HG02623 (cell line): ENCODE data around the gene OSMR.

ENCODE experiments used
- ATAC-seq: cut with Tn5 transposase; IDR thresholded peaks from one replicate; pipeline ENCODE4 v1.9.1; 2021; ENCODE audit warnings: moderate library complexity; ENCODE audit not compliant: unreplicated experiment

OSMR gene

DNA sequence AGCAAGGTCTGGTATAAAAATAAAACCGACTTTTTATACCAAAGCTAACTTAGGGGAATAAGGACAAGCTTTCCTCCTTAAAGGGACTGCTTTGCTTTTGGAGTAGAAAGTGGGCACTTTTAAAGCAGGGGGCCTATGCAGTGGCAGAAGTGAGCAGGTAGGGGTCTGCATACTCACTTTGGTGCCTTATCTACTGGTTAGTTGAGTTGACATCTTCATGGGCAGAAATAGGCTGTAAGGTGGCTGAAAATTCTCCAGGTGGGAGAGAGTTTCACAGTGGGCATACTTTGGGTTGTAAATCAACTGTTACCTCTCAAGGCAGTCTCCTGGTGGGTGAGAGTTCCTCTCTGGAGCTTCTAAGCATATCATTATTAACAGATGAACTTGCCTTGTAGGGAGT lies 24.8 kb downstream of the OSMR start:
- ATAC-seq, result no peak

GRCh38 chr5:38871058-38871605 lies 25.3 kb downstream of the OSMR start:
- no peak for ATAC-seq

- no peak for ATAC-seq
Measured at GRCh38 chr5:38871790-38872551, 26.2 kb downstream of the OSMR start.

- no peak for ATAC-seq
Measured at GRCh38 chr5:38872826-38873225, 27.0 kb downstream of the OSMR start.

- ATAC-seq, result no peak
Measured at GRCh38 chr5:38874948-38875456, 29.2 kb downstream of the OSMR start.

- ATAC-seq, result no peak
Measured at GRCh38 chr5:38878391-38879077, 32.7 kb downstream of the OSMR start.

GRCh38 chr5:38879078-38879460 lies 33.3 kb downstream of the OSMR start:
- no peak for ATAC-seq

- ATAC-seq, result no peak
Measured at GRCh38 chr5:38883842-38884241, 38.0 kb downstream of the OSMR start.

DNA sequence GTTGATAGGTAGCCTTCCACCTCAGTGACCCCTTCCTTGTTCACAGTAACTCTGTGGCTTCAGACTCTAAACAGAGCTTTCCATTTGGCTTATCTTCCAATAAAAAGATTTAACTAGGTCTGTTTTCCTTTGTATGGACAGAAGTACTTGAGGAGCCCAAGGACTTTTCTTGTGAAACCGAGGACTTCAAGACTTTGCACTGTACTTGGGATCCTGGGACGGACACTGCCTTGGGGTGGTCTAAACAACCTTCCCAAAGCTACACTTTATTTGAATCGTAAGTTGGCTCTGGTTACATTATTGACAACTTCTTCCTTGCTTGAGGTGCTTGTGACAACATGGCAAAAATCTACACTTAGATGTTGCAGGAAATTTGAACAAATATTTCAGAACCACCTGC lies 39.4 kb downstream of the OSMR start:
- no peak for ATAC-seq

DNA sequence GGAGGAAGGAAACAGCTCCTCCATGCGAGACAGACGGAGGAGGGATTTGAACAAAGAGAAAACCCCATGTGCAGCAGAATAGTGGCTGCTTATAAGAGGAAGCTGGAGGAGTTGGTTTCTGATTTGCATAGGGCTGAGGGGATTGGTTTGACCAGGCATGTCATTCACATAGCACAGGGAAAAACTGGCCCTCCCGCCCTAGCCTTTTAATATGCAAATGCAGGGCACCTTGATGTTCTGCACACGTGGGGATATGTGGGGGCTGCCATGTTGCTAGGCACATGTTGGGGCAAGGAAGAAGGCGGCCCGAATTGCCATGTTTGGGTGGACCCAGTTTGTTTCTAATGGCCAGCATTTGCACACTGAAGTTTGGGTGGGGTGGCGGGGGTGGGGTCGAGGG lies 42.2 kb downstream of the OSMR start:
- no peak for ATAC-seq

DNA sequence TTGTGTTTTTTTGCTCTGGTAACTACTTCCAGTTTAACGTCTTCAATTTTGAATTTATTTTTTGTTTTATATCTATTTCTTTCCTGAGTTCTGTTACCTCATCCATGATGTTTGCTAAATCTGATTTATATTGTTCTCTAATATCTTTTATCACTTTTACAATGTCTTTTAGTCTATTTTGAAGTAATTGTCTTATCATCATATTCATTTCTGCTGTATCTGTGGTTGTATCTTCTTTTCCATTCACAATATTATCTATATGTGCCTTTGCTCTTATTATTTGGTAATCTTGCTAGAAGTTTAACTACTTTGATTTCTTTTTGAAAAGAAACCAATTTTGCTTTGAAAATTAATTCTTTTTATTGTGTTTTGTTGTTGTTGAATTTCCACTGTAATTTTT lies 43.6 kb downstream of the OSMR start:
- ATAC-seq, result no peak

DNA sequence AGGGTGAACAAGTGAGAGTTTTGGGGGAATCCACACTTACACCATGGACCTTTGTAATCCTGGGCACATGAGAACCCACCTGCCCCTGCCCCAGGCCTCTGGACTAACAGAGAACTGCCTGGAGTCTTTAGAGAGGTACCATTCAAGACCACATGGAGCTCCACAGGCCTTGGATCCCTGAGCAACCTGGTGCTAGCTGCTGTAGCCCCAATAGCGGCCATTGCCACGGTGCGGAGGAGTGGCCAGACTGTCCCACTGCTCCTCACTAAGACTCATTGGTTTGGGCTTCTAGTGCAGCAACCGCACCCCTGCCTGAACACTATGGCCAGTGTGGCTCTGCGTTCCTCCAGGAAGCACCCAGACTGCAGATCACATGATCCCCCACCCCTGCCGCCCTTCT lies 45.8 kb downstream of the OSMR start:
- ATAC-seq, result no peak

GRCh38 chr5:38892363-38892762 lies 46.6 kb downstream of the OSMR start:
- no peak for ATAC-seq

DNA sequence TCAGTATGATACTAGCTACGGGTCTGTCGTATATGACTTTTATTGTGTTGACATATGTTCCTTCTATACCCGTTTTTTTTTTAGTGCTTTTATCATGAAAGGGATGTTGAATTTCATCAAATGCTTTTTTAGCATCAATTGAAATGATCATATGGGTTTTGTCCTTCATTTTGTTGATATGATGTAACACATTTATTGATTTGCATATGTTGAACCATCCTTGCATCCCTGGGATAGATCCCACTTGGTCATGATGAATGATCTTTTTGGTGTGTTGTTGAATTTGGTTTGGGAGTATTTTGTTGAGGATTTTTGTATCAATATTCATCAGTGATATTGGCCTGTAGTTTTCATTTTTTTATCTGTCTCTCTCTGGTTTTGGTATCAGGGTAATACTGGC lies 50.9 kb downstream of the OSMR start:
- ATAC-seq, result no peak

DNA sequence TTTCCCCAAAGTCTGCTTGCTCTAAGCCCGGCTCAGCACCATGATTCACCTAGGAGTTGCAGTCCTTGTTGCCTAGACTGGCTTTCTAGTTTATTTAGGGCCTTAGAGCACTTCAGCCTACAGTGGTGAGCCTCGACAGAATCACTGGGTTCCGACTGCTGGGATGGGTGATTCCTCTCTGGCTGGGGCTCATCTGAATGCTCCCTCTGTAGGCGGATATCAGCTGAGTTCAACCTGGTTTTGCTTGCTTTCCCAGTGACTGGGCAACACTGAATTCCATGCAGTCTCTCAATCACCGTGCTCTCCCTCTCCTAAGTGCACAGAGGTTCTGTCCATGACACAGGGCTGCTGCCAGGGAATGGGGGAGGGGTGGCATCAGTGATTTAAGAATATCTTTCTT lies 54.1 kb downstream of the OSMR start:
- ATAC-seq, result no peak

GRCh38 chr5:38905516-38905915 lies 59.7 kb downstream of the OSMR start:
- no peak for ATAC-seq

- ATAC-seq, result no peak
Measured at GRCh38 chr5:38906503-38906902, 60.7 kb downstream of the OSMR start.

DNA sequence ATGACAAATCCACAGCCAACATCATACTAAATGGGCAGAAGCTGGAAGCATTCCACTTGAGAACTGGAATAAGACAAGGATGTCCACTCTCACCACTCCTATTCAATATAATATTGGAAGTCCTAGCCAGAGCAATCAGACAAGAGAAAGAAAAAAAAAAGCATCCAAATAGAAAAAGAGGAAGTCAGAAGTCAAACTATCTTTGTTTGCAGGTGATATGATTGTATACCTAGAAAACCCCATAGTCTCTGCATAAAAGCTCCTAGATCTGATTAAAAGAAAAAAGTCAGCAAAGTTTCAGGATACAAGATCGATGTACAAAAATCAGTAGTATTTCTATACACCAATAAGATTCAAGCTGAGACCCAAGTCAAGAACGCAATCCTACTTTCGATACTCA lies 66.1 kb downstream of the OSMR start:
- ATAC-seq, result no peak

DNA sequence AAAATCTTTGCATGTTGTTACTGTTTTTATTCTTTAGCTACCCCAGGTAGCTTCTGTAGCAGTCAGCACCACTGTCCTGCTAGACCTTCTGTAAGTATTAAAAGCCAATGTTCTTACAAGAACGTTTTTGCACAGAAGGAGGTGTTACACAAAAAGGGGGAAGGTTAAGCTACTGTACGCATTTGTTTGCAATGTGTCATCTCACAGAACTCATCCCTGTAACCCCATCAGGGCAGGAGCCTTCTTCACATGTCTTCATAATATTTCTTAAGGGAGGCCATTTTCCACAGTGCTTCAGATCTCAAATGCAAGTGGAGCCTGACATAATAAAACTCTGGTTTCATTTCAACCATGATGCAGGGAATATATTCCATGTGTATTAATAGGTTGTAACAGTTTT lies 67.9 kb downstream of the OSMR start:
- ATAC-seq, result no peak

DNA sequence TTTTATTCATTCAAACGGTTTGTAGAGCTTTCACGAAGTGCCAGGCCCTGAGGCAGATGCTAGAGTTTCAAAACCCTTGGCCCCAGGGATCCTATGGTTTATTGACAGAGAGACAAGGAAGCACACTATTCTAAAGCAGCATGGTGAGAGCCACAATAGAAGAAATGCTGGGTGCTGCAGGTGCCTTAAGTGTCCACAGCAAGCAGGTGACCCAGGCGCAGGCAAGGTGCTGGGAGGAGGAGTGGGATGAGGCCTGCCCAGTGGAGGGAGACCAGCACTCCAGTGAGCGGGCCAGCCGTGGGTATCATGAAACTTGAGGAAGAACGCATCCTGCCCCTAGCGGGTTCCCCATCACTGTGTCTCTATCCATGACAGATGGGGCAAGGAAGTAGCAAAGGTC lies 71.0 kb downstream of the OSMR start:
- ATAC-seq, result no peak

DNA sequence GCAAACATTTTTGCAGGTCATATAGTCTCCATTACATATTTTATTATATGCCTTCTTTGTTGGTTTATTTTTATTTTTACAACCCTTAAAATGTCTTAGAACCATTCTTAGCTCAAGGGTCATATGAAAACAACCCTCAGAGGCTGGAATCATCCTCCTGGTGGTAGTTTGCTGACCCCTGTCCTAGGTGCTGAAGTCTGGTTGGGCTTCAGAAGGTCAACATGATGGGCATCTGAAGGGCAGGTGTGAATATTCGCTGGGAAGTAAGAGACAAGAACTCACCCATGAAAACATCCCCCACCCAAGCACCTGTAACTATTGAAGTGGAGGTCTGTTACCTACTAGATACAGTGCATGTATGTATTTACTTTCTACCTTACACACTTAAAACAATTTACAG lies 75.4 kb downstream of the OSMR start:
- no peak for ATAC-seq

DNA sequence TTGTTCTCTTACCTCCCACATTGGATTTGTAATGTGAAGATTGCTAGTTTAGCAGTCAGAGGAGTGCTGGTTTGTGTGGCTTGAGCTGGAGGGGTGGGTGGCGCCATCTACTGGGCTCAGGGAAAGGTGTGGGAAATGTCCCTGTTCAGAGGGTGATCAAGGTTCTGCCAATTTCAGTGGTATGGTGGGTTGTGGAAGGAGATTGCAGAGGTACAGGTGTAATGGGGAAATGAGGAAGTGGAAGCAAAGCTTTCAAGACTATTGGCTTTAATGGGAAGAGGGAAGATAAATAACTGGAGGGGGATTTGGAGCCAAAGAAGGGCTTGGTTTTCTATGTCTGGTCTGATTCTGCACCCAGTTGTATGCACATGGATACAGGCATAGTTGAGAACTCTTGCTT lies 76.4 kb downstream of the OSMR start:
- ATAC-seq, result peak; percentile 77
